ENCODE results near the gene CHST10. TPM values are rescaled to one million over a fixed set of nuclear protein-coding genes. Genes with fewer than 3 reads are reported as not detected.

Gene CHST10
- total RNA-seq, 1 experiment from 2014 or later, result not detected

DNA sequence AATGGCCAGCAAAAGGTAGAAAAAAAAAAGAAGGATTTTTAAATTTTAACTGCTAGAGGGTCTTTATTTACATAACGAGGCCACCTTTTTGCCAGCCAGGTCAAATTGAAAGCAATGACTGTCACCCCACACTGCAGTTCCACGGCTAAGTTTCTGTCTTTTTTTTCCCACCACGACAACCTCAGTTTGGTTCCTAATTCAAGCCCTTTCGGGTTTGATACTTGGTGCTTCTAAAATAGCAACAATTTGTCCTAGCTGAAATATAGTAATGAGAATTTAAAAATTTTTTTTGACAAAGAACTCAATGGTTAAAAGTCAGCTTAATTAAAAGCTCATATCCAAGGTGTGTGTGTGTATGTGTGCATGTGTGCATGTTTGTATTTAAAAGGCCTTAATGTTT, 36.4 kb upstream of the CHST10 start:
- no peak overlapping the region for H3K27ac ChIP-seq
- peaks cover 32% of the 10 kb centered on the region for H3K27me3 ChIP-seq (ENCODE audit: insufficient read depth, low read depth)
- H3K4me2 ChIP-seq, result no peak overlapping the region
- H3K9me2 ChIP-seq (ENCODE audit: insufficient read depth), result no peaks in the 10 kb centered on the region
- no peaks in the 10 kb centered on the region for H4K20me1 ChIP-seq (ENCODE audit: insufficient read depth)
- no peaks in the 10 kb centered on the region for H3F3A ChIP-seq (ENCODE audit: insufficient read depth, low read depth)
- H3K4me3 ChIP-seq, result no peak overlapping the region
- ChIA-PET CTCF (no interaction called here), POLR2A (ENCODE audit: unreplicated experiment) (no interaction called here)
- peaks cover 14% of the 10 kb centered on the region for H3K9me3 ChIP-seq (ENCODE audit: insufficient read depth, low read depth)
- no peaks in the 10 kb centered on the region for H3K4me1 ChIP-seq (replicated peaks; ENCODE audit: insufficient read depth)
- BruUV-seq (replicated peaks), result no TSS peak
- TF ChIP-seq CTCF (conservative IDR thresholded peaks at IDR 0.05), result no peak
- no peak for TF ChIP-seq EZH2 (IDR thresholded peaks at IDR 0.05; ENCODE audit: low read depth)
- intact Hi-C loops (cut with micrococcal nuclease; ENCODE audit: unreplicated experiment), result no loop called here
- H3K79me2 ChIP-seq (ENCODE audit: low read depth), result no peaks in the 10 kb centered on the region
- no peak for DNase-seq
- H3K36me3 ChIP-seq (ENCODE audit: low read depth), result no peaks in the 10 kb centered on the region
- H2AFZ ChIP-seq, result no peak overlapping the region

DNA sequence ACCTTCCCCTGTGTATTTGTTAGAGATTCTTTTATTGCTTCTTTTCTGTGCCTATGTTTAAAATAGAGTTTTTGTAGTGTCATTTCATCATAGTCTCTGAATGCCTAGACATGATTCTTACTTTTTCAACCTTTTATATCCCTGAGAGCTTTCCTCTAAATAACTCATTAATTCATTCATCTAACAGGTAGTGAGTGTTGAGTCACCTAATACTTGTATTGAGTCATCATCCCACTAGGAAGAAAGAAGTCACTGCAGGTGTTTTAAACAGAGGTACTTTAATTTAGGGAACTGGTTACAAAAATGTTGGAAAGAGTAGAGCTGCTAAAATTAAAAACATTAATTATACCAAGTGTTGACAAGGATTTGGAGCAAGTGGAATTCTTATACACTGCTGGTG, 34.3 kb upstream of the CHST10 start:
- POLR2A ChIA-PET (ENCODE audit: unreplicated experiment), result no interaction called here
- intact Hi-C loops (cut with micrococcal nuclease; ENCODE audit: unreplicated experiment), result no loop called here
- DNase-seq, result no peak

DNA sequence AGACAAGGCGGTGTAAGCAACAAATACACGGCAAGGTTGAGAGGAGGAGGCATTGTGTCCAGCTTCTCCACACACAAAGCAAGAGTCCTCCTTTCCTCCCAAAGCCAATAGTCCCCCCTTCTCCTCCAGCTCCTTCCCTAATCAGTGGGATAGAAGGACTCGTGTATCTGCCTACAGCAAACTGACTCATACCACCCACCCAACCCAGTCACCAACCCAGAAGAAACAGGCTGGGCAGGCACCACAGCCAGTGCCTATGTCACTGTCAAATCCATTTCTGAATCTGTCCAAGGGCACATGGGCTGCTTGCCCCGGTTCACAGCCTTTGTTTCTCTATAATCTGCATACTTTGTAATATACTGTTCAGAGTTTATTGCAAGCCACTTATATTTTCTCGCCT, 33.6 kb upstream of the CHST10 start:
- BruUV-seq (replicated peaks), result no TSS peak
- ChIA-PET CTCF (no interaction called here), POLR2A (ENCODE audit: unreplicated experiment) (no interaction called here)
- Histone ChIP-seq H3K36me3 (ENCODE audit: low read depth) (no peaks in the 10 kb centered on the region), H3K27me3 (ENCODE audit: insufficient read depth, low read depth) (peaks cover 55% of the 10 kb centered on the region), H3K4me3 (no peak overlapping the region), H4K20me1 (ENCODE audit: insufficient read depth) (no peaks in the 10 kb centered on the region), H3K4me1 (replicated peaks; ENCODE audit: insufficient read depth) (no peaks in the 10 kb centered on the region), H3K4me2 (no peak overlapping the region), H3K27ac (no peak overlapping the region), H3K9me2 (ENCODE audit: insufficient read depth) (no peaks in the 10 kb centered on the region), H2AFZ (no peak overlapping the region), H3K9me3 (ENCODE audit: insufficient read depth, low read depth) (peaks cover 3% of the 10 kb centered on the region; the same call in 1 of the 2 replicates), H3K79me2 (ENCODE audit: low read depth) (no peaks in the 10 kb centered on the region), H3F3A (ENCODE audit: insufficient read depth, low read depth) (no peaks in the 10 kb centered on the region)
- no peak for DNase-seq
- intact Hi-C loops (cut with micrococcal nuclease; ENCODE audit: unreplicated experiment), result no loop called here
- TF ChIP-seq EZH2 (IDR thresholded peaks at IDR 0.05; ENCODE audit: low read depth) (no peak), CTCF (conservative IDR thresholded peaks at IDR 0.05) (no peak)

More for the DNA sequence above, 34.3 kb upstream of the CHST10 start:
- Histone ChIP-seq H3K27me3 (ENCODE audit: insufficient read depth, low read depth) (peaks cover 49% of the 10 kb centered on the region), H3K4me3 (no peak overlapping the region), H3K4me2 (no peak overlapping the region), H3K36me3 (ENCODE audit: low read depth) (no peaks in the 10 kb centered on the region), H3K79me2 (ENCODE audit: low read depth) (no peaks in the 10 kb centered on the region), H3K27ac (no peak overlapping the region), H3K9me2 (ENCODE audit: insufficient read depth) (no peaks in the 10 kb centered on the region), H4K20me1 (ENCODE audit: insufficient read depth) (no peaks in the 10 kb centered on the region), H3K9me3 (ENCODE audit: insufficient read depth, low read depth) (peaks cover 5% of the 10 kb centered on the region), H2AFZ (no peak overlapping the region), H3F3A (ENCODE audit: insufficient read depth, low read depth) (no peaks in the 10 kb centered on the region), H3K4me1 (replicated peaks; ENCODE audit: insufficient read depth) (no peaks in the 10 kb centered on the region)
- CTCF ChIA-PET, result no interaction called here
- TF ChIP-seq CTCF (conservative IDR thresholded peaks at IDR 0.05), result no peak
- no peak for TF ChIP-seq EZH2 (IDR thresholded peaks at IDR 0.05; ENCODE audit: low read depth)
- no TSS peak for BruUV-seq (replicated peaks)
